Thyroid gland (tissue), 4 donors: Measurements from ENCODE around the gene ITM2C.

ENCODE experiments used
- POLR2A ChIP-seq, 2 donors: fragments of 450-650 bp; IDR thresholded peaks; one replicate each; pipeline ENCODE4 v1.6.1; 2017; ENCODE audit warnings: antibody characterized with exemption in 2 of 2, mild to moderate bottlenecking in 2 of 2, moderate library complexity in 1 of 2
- TF ChIP-seq, protein P1 (sequence below), 6 experiments: fragments of 200-600 bp in 3 of 6; fragments of 450-650 bp in 3 of 6; sonication (generic) in 3 of 6; IDR thresholded peaks; one replicate each; pipeline ENCODE4 v1.5.1; 2016 to 2019; ENCODE audit warnings: antibody characterized with exemption in 6 of 6, mild to moderate bottlenecking in 2 of 6, inconsistent platforms in 1 of 6, moderate library complexity in 1 of 6

DNA sequence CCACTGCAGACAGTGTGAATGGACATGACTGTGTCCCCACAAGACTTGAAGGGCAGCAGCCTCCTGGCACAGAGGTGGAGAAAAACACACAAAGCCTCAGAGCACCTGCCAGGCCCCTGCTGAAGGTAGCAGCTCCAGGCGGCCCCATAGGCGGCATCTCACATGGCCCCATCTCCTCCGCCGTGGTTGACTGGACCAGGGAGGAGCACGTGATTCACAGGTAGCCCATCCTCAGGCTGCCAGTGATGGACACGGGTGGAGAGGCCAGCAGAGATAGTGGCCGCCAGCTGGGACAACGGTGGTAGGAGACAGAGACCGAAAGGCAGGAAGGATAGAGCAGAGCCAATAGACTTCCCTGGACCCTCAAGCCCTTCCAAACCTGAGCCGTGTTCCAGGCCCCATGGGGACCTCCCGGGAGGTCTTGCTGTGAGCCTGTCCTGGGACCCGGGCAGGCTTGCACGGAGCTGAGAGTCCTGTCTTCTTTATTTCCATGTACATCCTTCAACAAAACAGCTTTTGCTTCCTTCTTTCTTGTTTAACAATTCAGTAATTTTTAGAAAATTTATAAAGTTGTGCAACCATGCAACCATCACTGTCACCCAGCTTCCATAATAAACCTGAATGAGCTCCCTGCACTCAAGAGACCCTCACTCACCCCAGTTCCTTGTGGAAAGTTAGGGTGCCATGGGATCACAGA lies 33.4 kb downstream of the ITM2C start:
- TF ChIP-seq, protein P1, sequence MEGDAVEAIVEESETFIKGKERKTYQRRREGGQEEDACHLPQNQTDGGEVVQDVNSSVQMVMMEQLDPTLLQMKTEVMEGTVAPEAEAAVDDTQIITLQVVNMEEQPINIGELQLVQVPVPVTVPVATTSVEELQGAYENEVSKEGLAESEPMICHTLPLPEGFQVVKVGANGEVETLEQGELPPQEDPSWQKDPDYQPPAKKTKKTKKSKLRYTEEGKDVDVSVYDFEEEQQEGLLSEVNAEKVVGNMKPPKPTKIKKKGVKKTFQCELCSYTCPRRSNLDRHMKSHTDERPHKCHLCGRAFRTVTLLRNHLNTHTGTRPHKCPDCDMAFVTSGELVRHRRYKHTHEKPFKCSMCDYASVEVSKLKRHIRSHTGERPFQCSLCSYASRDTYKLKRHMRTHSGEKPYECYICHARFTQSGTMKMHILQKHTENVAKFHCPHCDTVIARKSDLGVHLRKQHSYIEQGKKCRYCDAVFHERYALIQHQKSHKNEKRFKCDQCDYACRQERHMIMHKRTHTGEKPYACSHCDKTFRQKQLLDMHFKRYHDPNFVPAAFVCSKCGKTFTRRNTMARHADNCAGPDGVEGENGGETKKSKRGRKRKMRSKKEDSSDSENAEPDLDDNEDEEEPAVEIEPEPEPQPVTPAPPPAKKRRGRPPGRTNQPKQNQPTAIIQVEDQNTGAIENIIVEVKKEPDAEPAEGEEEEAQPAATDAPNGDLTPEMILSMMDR (IDR thresholded peaks at IDR 0.05), result no peak
- no peak for TF ChIP-seq POLR2A (IDR thresholded peaks at IDR 0.05)
